Stimulated activated CD8-positive, alpha-beta memory T cell treated with anti-CD3 and anti-CD28 coated beads, Interleukin-4, amount 100 ng/mL, for 48 hours (primary cell): Measurements from ENCODE around the gene AKTIP.
"Not testable (repeated sequence)": the region's sequence is repeated elsewhere in the genome, so short reads cannot be mapped to it uniquely, and the experiment has no call there.

Source experiments
- DNase-seq: peaks from one replicate; pipeline ENCODE4 v3.0.0-alpha.2; 2020

Gene AKTIP

GRCh38 chr16:53515259-53515658 is 12.2 kb upstream of the AKTIP start:
- no peak for DNase-seq

GRCh38 chr16:53512795-53513194 is 9.8 kb upstream of the AKTIP start:
- DNase-seq, result not testable (repeated sequence)

- DNase-seq, result peak; percentile 21
These were observed 8.6 kb upstream of the AKTIP start for GRCh38 chr16:53511403-53512280.

- no peak for DNase-seq
These were observed 8.0 kb upstream of the AKTIP start for GRCh38 chr16:53511084-53511402.

GRCh38 chr16:53510704-53511070 is 7.7 kb upstream of the AKTIP start:
- DNase-seq, result no peak

- DNase-seq, result peak; percentile 57
These were observed 7.1 kb upstream of the AKTIP start for GRCh38 chr16:53509906-53510703.

GRCh38 chr16:53507464-53508179 is 4.6 kb upstream of the AKTIP start:
- DNase-seq, result no peak

GRCh38 chr16:53506254-53506653 is 3.2 kb upstream of the AKTIP start:
- DNase-seq, result no peak

GRCh38 chr16:53504665-53505064 is 1.7 kb upstream of the AKTIP start:
- no peak for DNase-seq

- DNase-seq, result peak; percentile 52
These were observed 1.1 kb upstream of the AKTIP start for GRCh38 chr16:53503991-53504663.

- DNase-seq, result peak; percentile 100
These were observed 388 bp upstream of the AKTIP start for GRCh38 chr16:53503270-53503923.

GRCh38 chr16:53501216-53501859 is 1.7 kb downstream of the AKTIP start:
- DNase-seq, result no peak

GRCh38 chr16:53498984-53499383 is 4.0 kb downstream of the AKTIP start:
- no peak for DNase-seq

GRCh38 chr16:53495325-53495724 is 7.7 kb downstream of the AKTIP start:
- no peak for DNase-seq

GRCh38 chr16:53494636-53495035 is 8.4 kb downstream of the AKTIP start:
- DNase-seq, result no peak

- no peak for DNase-seq
These were observed 10.5 kb downstream of the AKTIP start for GRCh38 chr16:53492503-53492902.

GRCh38 chr16:53489755-53490154 is 13.3 kb downstream of the AKTIP start:
- no peak for DNase-seq

- no peak for DNase-seq
These were observed 16.8 kb downstream of the AKTIP start for GRCh38 chr16:53486230-53486629.

- DNase-seq, result no peak
These were observed 18.5 kb downstream of the AKTIP start for GRCh38 chr16:53484542-53484941.

GRCh38 chr16:53482123-53482522 is 20.9 kb downstream of the AKTIP start:
- DNase-seq, result no peak

- no peak for DNase-seq
These were observed 22.6 kb downstream of the AKTIP start for GRCh38 chr16:53480394-53480793.

GRCh38 chr16:53478965-53479364 is 24.0 kb downstream of the AKTIP start:
- DNase-seq, result no peak
